ENCODE measurements around the gene TK2.
A peak's percentile ranks its signal among the peaks of the same experiment; 100 is the strongest.

Gene TK2

GRCh38 chr16:66484453-66485213, 65.3 kb downstream of the TK2 start:
- DNase-seq (ENCODE audit: low read depth): no peak
- H3K4me3 ChIP-seq (ENCODE audit: low read length): no peak overlapping the region
- TF ChIP-seq, protein P1, sequence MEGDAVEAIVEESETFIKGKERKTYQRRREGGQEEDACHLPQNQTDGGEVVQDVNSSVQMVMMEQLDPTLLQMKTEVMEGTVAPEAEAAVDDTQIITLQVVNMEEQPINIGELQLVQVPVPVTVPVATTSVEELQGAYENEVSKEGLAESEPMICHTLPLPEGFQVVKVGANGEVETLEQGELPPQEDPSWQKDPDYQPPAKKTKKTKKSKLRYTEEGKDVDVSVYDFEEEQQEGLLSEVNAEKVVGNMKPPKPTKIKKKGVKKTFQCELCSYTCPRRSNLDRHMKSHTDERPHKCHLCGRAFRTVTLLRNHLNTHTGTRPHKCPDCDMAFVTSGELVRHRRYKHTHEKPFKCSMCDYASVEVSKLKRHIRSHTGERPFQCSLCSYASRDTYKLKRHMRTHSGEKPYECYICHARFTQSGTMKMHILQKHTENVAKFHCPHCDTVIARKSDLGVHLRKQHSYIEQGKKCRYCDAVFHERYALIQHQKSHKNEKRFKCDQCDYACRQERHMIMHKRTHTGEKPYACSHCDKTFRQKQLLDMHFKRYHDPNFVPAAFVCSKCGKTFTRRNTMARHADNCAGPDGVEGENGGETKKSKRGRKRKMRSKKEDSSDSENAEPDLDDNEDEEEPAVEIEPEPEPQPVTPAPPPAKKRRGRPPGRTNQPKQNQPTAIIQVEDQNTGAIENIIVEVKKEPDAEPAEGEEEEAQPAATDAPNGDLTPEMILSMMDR (conservative IDR thresholded peaks at IDR 0.05; ENCODE audit: low read length): 0 out of 2 replicates have a peak, but pooled peaks have one; percentile 3

DNA sequence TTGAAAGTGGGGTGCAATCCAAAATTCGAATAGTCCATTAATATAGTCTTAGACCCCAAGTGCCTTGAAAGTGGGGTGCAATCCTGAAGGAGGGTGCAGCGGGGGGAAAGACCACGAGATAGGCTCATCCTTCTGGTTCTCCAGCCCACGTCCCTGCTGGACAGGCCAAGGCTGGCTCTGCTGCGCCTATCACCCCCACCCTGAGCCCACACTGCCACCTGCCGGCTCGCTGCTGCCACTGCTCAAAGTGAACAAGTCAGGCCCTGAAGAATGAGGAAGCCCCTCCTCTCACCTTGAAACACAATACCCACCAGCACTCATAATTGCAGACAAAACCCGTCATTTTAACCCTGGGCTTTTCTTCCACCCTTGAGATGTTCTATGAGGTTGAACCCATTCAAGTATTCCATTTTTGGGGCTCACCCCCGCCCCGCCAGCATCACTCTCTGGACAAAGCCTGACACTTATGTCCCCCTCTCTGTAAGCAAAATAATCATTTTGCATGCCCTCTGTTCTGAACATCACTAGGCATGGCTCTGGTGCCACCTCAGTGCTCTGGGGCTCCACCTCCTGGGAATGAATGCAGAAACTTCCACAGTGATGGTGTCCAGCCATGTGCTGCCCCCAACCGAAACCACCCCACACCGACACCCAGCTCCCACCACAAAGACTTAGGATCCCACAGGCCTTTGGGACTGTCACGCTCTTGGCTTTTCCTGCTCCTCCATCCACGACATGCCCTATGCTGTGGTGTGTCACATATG, 66.1 kb downstream of the TK2 start:
- TF ChIP-seq, protein P1 (conservative IDR thresholded peaks at IDR 0.05; ENCODE audit: low read length): peak; percentile 96
- peak; percentile 61 for DNase-seq (ENCODE audit: low read depth)
- no peak overlapping the region for H3K4me3 ChIP-seq (ENCODE audit: low read length)

DNA sequence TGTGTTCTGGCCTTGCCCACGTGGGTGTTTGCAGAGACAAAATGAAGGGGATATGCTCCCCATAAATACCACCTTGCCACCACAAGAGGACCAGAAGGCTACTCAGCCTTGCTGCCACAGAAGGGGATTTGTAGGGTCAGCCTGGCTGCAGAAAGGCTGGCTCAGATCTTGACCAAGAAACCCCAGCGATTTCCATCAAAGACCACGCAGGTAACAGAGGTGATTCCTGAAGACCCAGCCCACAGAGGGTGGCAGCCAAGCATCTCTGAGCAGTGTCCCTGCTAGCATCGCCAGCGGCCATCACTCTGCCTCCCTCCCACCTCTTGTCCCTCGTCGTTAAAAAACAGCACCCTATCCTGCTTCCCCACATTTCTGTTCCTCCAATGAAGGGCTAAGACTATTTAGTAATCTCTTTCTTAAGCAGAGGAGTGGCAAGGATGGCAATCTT, 68.0 kb downstream of the TK2 start:
- no peak for DNase-seq (ENCODE audit: low read depth)
- no peak overlapping the region for H3K4me3 ChIP-seq (ENCODE audit: low read length)
- TF ChIP-seq, protein P1 (conservative IDR thresholded peaks at IDR 0.05; ENCODE audit: low read length): no peak

GRCh38 chr16:66481081-66481942, 68.6 kb downstream of the TK2 start:
- TF ChIP-seq, protein P1 (conservative IDR thresholded peaks at IDR 0.05; ENCODE audit: low read length): no peak
- DNase-seq (ENCODE audit: low read depth): no peak
- H3K4me3 ChIP-seq (ENCODE audit: low read length): no peak overlapping the region

GRCh38 chr16:66480265-66481080, 69.4 kb downstream of the TK2 start:
- no peak overlapping the region for H3K4me3 ChIP-seq (ENCODE audit: low read length)
- TF ChIP-seq, protein P1 (conservative IDR thresholded peaks at IDR 0.05; ENCODE audit: low read length): no peak
- no peak for DNase-seq (ENCODE audit: low read depth)

- DNase-seq (ENCODE audit: low read depth): no peak
- TF ChIP-seq, protein P1 (conservative IDR thresholded peaks at IDR 0.05; ENCODE audit: low read length): no peak
- no peak overlapping the region for H3K4me3 ChIP-seq (ENCODE audit: low read length)
Measured at GRCh38 chr16:66479661-66480264, 70.2 kb downstream of the TK2 start.

Measured in AG10803 (cell line).